LNCAP (cell line): ENCODE data around the gene C1orf116.

Source experiments
- TF ChIP-seq, protein P1 (sequence below): fragments of 450-650 bp; IDR thresholded peaks from 2 replicates; pipeline ENCODE4 v1.5.1; 2017; ENCODE audit warnings: mild to moderate bottlenecking

Gene C1orf116

DNA sequence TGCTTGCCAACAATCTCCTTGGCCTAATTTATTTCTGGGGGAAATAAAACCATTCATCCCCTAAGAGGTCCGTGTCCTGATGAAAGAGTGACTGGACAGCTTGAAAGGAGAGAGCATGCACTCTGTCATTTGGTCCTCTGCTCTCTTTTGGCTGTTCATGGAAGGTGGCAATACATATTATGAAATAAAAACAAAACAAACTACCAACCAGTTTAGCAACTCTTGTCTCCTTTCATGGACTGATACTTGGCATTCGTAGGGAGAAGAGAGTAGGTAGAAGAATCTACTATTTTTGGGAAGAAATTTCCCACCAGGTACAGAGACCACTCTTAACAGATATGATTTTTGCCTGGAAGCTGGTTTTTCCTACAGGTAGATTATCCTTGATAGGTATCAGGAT is 746 bp upstream of the C1orf116 start:
- TF ChIP-seq, protein P1, sequence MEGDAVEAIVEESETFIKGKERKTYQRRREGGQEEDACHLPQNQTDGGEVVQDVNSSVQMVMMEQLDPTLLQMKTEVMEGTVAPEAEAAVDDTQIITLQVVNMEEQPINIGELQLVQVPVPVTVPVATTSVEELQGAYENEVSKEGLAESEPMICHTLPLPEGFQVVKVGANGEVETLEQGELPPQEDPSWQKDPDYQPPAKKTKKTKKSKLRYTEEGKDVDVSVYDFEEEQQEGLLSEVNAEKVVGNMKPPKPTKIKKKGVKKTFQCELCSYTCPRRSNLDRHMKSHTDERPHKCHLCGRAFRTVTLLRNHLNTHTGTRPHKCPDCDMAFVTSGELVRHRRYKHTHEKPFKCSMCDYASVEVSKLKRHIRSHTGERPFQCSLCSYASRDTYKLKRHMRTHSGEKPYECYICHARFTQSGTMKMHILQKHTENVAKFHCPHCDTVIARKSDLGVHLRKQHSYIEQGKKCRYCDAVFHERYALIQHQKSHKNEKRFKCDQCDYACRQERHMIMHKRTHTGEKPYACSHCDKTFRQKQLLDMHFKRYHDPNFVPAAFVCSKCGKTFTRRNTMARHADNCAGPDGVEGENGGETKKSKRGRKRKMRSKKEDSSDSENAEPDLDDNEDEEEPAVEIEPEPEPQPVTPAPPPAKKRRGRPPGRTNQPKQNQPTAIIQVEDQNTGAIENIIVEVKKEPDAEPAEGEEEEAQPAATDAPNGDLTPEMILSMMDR, result no peak

DNA sequence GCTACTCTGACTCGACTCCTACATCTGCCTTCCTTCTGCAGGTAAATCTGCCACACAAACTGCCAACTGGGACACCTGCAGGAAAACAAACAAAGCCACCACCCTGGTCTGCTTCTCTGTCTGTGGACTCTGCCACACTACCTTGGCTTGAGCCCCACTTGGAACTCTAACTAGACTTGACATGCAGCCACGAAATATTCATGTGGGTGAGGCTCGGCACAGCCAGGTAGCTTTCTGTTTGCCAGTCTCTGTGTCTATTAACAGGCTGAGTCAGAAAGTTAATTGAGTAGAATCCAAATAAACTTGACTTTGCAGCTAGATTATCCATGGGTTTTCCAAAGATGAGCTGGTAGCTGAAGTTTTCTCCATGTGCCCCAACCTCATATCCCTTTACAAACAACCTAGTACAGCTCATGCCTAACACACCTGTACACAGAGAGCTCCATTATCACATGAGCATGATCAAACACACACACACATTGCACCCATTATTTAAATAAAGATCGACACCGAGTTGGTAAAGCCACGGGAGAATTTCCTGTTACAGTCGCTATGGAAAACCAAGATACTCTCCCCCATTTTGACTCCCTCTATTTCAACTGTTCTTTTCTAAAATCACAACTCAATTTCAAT is 808 bp downstream of the C1orf116 start:
- TF ChIP-seq, protein P1, result no peak

DNA sequence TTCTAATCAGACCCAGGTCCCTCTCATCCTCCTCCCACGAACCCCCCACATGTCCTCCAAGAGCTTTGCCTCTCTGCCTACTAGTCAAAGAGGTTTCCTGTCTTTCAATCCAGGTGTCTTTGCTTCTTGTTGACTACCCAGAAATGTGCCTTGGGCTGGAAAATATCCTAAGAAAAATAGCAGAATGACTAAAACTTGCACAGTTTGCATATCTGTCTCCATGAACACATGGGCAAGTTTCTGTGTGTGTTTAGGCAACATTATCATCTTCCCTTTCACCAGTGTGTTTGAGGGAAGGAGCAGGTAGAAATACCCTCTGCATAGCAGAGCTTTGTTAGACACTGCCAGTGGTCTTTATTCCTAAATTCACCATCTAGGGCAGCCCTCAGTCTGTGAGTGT is 1.5 kb downstream of the C1orf116 start:
- TF ChIP-seq, protein P1, result no peak

DNA sequence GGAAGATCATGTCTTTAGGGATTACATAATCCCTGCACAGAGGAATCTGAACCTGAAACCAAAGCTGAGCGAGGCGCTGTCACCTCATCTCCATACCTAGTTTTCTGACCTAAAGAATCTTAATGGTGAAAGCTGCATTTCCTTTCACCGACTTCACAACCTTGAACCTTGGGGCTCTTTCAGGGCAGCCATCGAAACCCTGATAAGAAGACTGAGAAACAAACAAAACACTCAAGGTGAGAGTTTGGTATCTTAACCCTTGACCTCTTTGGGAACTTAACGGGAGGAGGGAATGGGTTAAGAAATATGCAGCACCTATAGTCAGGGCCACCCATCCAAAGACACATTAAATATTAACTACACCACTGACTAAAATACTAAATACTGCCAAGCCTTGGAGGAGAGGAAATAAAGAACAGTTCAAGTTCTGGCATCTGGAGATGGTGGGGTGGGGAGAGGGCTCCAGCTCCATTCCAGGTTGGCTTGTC is 2.0 kb downstream of the C1orf116 start:
- TF ChIP-seq, protein P1, result no peak

DNA sequence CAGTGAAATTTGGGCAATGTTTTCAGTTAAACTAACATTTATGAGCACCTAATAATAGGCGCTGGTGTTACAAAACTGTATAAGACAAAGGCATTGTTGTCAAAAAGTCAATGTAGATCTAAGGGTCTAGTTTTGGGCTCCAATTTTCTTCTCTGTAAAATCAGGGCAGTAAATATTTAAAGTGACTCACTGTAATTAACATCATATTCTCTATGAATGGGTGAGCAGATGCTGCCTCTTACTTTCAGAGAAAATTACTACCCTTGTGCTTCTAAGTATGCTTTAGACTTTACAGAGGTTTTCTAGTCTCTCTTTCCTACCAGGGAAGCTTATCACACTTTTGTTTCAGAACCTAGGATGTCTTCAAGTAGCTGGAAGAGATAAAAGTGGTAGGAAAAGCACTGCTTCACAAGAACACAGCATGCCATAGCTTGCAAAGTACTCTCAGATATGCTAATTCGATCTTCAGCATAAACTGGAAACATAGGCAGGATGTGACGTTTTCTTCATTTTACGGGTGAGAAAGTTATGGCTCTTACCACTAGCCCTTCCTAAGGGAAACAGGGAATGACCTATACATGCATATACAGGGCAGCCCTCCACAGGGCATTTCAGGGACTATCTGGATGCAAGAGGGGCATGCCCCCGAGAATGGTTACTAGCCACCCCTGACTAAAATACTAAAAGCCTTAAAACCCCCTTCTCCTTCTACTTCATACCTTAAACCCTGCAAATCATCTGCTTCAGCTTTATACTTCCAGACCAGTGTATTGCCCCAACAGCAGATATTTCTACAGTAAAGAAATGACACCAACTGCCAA is 2.6 kb downstream of the C1orf116 start:
- TF ChIP-seq, protein P1, result no peak

DNA sequence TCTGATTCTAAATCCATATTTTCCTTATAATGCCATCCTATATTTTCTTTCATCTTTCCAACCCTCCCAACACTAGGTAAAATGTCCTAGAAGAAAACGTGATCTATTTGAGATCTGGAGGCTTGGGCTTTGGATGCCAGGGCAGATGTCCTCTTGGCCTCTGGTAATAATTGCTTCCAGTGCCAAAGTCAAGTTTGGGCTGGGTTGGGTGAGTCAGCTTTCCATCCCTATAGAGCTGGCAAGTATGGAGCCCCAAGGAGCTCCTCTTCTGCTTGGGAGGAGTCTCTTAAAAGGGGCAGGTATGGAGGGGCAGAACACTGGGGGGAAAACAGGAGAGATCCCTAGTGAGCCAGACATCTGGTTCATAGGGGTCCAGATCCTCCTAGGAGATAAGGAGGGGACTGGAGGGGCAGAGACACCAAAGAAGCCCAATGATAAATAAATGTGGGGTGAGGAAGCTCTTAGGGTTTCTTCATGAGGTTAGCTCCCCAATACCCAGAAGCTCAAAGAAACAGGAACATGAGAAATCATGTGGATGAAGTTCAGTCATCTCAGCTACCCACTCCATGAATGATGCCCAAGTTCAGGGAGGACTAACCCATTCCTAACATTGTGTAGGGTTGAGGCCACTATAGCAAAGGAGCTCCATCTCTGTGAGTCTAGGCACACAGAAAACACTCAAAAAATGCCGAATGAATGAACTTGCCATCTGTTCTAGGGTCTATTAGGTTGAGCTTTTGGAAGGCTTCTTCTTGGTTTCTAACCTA is 3.5 kb downstream of the C1orf116 start:
- TF ChIP-seq, protein P1, result no peak

DNA sequence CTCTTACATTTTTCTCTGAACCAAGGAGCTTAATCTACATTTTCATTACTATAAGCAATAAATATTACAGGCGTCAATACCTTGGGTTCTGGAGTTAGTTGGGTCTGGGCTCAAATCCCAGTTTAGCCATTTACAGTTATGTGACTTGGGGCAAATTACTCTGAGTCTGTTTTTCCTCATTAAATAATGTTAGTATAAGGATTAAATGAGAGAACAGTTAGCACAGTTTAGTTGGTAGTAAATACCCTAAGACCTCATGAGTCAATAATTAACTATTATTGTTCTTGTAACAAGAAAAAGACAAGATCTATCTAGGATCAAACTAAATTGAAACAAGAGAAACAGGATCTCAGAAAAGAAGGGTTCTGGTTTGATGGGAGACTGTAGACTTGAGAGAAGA is 4.6 kb downstream of the C1orf116 start:
- TF ChIP-seq, protein P1, result no peak
